22Rv1 (cell line): Measurements from ENCODE around the gene COX20.

ENCODE experiments used
- H3K27ac ChIP-seq: fragments of 450-650 bp; 2 replicates; pipeline ENCODE4 v1.5.1; 2017
- ZFX ChIP-seq: fragments of 450-650 bp; IDR thresholded peaks from 2 replicates; pipeline ENCODE4 v1.6.1; 2017; ENCODE audit warnings: antibody characterized with exemption, borderline replicate concordance
- TF ChIP-seq, protein P1 (sequence below): fragments of 450-650 bp; IDR thresholded peaks from 2 replicates; pipeline ENCODE4 v1.5.1; 2017; ENCODE audit warnings: mild to moderate bottlenecking

The COX20 gene

DNA sequence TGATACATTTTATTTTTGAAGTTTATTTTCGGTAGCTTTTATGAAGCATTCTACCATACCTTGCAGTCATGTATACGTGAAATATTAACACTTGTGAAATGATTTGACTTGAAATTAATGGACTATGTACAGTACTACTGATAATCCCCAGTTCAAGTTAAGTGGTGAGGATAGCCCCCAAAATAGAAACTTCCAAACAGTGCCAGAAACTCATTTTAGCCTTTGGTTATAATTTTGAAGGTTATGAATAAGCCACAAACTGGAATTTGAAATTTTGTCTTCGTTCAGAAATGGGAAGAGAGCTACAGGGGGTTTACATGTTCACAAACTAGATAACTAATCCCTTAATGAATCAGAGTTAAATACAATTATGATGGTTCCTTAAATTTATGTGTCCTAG is 30.4 kb downstream of the COX20 start:
- TF ChIP-seq, protein P1, sequence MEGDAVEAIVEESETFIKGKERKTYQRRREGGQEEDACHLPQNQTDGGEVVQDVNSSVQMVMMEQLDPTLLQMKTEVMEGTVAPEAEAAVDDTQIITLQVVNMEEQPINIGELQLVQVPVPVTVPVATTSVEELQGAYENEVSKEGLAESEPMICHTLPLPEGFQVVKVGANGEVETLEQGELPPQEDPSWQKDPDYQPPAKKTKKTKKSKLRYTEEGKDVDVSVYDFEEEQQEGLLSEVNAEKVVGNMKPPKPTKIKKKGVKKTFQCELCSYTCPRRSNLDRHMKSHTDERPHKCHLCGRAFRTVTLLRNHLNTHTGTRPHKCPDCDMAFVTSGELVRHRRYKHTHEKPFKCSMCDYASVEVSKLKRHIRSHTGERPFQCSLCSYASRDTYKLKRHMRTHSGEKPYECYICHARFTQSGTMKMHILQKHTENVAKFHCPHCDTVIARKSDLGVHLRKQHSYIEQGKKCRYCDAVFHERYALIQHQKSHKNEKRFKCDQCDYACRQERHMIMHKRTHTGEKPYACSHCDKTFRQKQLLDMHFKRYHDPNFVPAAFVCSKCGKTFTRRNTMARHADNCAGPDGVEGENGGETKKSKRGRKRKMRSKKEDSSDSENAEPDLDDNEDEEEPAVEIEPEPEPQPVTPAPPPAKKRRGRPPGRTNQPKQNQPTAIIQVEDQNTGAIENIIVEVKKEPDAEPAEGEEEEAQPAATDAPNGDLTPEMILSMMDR, result no peak
- no peak for TF ChIP-seq ZFX
- peak overlapping the region; percentile 99; the same call in 1 of the 2 replicates for H3K27ac ChIP-seq

DNA sequence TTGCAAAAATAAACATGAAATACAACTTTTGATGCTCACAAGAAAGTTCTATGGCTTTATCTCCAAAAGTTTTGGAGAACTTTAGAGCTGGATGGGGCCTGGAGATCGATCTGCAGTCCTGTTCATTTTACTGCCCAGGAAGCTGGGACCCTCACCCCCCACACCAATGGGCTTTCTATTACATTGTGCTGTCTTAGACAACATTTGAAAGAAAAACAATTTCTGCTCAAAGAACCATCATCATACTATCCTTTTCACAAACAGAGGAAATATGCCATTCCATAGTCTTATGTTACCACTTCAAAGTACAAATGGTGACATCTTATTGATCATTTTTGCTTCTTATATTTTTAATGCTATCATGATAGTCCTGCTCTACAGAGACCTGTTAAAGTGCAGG is 30.9 kb downstream of the COX20 start:
- TF ChIP-seq ZFX, result no peak
- TF ChIP-seq, protein P1, result no peak
- H3K27ac ChIP-seq, result no peak overlapping the region

DNA sequence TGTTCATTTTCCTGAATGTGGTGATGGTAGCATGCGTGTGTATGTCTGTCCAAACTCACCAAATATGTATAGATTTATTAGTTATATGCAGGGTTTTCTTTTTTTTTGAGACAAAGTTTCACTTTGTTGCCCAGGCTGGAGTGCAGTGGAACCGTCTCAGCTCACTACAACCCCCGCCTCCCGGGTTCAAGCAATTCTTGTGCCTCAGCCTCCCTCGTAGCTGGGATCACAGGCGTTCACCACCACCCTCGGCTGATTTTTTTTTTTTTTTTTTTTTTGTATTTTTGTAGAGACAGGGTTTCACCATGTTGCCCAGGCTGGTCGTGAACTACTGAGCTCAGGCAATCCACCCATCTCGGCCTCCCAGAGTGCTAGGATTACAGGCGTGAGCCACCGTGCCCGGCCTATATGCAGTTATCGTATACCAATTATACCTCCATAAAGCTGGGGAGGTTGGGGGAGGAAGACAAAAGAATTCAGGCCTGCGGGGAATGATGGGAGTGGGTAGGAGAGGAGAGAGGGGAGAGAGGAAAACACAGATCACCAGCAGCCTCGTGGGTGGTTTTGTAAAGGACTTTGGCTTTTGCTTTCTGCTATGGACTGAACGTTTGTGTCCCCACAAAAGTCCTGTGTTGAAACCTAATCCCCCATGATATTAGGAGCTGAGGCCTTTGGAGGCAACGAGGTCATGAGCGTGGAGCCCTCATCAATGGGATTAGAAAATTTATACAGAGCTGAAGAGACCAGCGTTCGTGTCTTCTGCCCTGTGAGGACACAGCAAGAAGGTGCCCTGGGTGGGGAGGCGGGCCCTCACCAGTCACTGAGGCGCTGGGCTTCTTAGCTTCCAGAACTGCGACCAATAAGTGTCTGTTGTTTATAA is 33.3 kb downstream of the COX20 start:
- TF ChIP-seq, protein P1, result no peak
- TF ChIP-seq ZFX, result no peak
- H3K27ac ChIP-seq, result no peak overlapping the region

DNA sequence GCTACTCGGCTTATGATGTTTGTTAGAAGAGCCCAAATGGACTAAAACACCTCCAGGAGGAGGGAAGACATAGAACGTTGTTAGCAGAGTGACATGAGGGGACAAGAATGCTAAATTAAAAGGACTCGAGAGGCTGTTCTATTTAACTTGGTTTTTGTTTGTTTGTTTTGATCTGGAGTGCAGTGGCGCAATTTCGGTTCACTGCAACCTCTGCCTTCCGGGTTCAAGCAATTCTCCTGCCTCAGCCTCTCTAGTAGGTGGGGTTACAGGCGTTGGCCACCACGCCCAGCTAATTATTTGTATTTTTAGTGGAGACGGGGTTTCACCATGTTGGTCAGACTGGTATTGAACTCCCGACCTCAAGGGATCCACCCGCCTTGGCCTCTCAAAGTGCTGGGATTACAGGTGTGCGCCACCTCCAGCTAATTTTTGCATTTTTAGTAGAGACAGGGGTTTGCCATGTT is 33.9 kb downstream of the COX20 start:
- no peak overlapping the region for H3K27ac ChIP-seq
- TF ChIP-seq, protein P1, result no peak
- TF ChIP-seq ZFX, result no peak

DNA sequence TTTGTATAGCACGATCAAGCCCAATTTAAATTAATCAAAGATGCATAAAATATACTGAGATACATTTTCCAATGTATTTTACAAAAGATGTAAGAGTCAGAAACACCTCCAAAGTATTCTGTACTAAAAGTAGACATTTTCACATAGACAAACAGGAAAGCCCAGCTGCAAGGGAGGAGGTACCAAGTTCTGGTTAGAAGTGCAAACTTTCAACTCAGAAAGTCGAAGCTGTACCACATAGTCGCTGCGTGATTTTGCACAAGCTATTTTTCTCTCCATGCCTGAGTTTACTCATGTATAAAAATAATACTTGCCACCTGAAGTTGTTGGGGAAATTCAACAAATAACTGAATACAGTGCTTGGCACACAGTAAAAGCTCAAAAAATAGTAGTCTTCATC is 34.5 kb downstream of the COX20 start:
- no peak overlapping the region for H3K27ac ChIP-seq
- no peak for TF ChIP-seq ZFX
- TF ChIP-seq, protein P1, result no peak

DNA sequence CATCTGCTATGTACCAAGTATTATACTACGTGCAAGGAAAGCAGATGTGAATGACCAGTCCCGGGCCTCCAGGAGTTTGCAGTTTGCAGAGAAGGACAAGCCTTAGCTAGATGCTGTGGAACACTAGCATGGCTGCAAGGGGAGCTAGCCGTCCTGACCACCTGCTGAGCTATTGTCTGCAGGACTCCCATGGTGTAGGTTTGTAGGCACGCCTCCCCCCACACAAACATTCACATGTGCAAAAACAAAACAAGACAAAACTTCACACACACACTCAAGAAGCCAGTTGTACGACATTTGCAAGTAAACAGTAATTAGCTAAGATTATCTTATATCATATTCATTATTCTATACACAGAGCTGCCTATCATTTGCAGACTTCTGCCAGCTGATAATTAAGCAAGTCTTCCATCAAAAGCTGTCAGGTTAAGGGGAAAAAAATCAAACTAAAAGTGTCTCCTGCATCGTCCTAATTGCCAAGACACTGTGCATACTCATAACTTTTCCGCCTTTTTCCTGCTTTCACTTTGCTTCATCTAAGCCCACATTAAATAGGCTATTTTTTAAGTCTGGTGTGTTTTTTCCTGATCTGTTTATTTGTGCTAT is 39.6 kb downstream of the COX20 start:
- TF ChIP-seq, protein P1, result no peak
- no peak for TF ChIP-seq ZFX

DNA sequence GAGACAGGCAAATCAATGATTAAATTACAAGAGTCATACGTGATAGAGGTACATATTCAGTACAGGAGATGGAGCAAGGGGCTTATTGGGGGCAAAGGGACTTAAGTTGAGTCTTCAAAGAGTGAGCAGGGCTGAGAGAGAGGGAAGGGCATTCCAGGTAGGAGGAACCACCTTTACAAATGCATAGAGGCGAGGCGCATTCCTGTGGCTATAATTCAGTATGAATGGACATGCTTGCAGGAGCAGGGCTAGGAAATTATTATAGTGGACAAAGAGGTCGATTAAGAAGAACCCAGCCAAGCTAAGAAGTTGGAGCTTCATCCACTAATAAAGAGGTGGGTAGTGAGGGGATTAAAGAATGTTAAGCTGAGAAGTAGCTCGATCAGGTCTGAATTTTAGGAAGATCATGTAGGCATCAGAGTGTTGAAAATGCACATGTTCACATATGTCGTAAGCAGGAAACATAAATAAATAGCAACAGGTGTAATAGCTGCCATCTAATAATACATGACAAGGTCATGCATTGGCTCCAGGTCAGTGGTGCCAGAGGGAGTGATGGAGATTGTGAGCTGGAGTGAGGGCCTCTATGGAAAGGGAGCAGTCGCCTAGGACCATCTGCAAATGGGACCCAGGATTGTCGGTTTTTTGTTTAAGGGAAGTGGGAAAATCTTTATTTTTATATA is 40.9 kb downstream of the COX20 start:
- H3K27ac ChIP-seq, result no peak overlapping the region
- TF ChIP-seq, protein P1, result no peak
- no peak for TF ChIP-seq ZFX

More for the DNA sequence above, 39.6 kb downstream of the COX20 start:
- no peak overlapping the region for H3K27ac ChIP-seq
